GM18873 (cell line): ENCODE data around the gene SOWAHC.
"Not testable (repeated sequence)": the region's sequence is repeated elsewhere in the genome, so short reads cannot be mapped to it uniquely, and the experiment has no call there.

ENCODE experiments used
- ATAC-seq: cut with Tn5 transposase; IDR thresholded peaks from one replicate; pipeline ENCODE4 v1.9.1; 2021; ENCODE audit warnings: mild to moderate bottlenecking, moderate library complexity, moderate number of reproducible peaks; ENCODE audit not compliant: unreplicated experiment, low FRiP score

SOWAHC gene

DNA sequence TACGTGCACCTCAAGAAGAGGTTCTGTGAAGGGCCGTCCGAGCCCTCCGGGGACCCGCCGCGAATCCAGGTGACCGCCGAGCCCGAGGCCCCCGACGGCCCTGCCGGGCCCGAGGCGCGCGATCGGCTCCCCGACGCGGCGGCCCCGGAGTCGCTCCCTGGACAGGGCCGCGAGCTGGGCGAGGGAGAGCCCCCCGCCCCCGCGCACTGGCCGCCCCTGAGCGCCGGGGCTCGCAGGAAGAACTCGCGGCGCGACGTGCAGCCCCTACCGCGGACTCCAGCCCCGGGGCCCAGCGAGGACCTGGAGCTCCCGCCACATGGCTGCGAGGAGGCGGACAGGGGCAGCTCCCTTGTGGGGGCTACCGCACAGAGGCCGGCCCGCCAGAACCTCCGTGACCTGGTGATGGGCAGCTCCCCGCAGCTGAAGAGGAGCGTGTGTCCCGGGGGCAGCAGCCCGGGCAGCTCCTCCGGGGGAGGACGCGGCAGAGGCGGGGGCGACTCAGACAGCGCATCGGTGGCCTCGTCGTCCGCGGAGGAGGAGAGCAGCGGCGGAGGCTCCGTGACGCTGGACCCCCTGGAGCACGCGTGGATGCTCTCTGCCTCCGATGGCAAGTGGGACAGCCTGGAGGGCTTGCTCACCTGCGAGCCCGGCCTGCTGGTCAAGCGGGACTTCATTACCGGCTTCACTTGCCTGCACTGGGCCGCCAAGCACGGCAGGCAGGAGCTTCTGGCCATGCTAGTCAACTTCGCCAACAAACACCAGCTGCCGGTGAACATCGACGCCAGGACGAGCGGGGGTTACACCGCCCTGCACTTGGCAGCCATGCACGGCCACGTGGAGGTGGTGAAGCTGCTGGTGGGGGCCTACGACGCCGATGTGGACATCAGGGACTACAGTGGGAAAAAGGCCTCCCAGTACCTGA lies 812 bp downstream of the SOWAHC start:
- no peak for ATAC-seq

DNA sequence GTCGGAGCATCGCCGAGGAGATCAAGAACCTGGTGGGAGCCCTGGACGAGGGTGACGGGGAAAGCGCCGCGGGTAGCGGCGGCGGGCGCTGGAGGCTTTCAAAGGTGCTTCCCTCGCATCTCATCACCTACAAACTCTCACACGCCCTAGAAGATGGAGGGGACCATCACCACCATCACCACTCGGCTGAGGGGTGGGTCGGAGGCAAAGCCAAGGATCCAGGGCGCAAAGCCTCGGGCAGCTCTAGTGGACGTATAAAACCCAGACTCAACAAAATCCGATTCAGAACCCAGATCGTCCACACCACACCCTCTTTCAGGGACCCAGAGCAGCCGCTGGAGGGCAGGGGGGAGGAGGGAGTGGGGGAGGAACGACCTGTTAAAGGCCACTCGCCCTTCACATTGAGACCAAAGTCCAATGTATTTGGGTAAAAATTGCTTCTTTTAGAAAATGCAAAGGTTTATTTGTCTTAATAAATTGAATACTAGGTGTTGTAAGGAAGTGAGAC lies 1.5 kb downstream of the SOWAHC start:
- ATAC-seq: no peak

DNA sequence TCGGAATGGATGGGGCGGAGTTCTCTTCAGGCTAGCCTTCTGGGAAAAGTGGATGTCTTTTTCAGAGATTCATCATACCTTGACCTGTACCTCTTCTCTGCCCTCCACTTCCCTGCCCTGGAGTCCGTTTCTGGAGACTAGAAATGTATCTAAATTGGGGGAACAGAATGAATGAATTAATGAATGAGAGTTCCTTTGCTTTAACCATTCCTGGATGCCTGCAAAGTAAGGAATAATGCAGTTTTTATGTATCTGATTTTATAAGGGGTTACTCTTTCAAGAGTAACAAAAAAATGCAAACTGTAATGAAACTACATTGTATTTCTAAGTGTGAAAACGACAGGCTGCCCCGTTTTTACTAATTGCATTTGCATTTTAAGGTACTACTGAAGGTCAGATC lies 2.0 kb downstream of the SOWAHC start:
- no peak for ATAC-seq

DNA sequence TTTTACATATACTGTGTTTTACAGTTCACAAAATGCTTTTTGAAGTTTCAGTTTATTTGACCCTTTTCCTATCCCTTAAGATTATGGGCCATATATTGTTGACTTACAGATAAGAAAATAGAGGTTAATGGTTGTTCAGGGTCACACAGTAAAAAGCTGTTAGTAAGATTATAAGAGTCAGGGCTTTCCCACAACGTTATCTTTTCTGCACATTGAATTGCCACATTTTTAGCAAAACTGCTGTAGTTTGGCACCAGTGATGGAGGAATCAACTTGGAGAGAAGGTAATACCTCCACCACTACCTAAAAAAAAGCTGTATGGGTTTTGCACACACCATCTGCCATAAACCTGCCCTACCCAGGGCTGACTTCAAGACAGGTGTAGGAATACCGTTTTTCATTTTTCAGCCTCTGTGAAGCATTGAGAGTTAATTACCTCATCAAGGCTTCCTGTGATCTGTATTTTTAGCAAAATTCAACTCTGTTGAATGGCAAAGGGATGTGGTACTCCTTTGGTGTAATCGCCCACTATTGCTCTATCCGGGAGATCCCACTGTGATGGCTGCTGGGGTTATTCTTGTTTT lies 5.0 kb downstream of the SOWAHC start:
- no peak for ATAC-seq

DNA sequence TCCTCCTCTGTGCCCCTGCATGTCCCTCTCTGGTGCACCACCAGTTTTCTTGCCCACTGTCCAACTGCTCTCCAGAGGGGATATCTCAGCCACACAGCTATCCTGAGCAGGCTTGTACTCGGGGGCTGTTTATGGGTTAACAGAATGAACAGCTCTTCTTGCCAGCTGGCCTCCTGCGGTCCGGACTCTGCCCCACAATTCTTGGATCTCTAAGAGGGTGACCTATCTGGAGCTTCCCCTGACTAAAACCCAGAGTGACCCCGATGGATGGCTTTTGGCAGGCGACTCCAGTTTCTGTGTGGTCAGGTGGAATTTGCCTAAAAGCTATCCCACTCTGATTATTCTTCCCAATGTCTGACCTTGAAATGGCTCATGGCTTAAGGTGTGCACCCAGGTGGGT lies 9.1 kb downstream of the SOWAHC start:
- no peak for ATAC-seq

DNA sequence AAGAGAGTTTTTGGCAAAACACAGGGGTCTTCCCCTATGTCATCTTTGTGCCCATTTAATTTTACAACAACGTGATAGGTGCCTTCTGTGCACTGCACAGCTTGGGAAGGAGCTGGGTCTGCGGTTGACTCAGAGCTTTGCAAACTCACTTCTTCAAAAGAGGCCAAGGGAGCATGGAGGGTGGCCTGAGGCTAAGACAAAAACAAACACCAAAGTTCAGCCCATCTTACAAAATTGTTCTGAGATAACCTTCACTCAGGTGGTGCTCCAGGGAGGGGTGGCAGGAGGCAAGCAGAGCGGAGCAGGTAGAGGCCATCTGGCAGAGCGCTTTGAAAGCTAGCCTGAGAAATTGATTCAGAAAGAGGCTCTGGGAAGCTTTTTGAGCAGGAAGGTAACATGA lies 9.8 kb downstream of the SOWAHC start:
- no peak for ATAC-seq

DNA sequence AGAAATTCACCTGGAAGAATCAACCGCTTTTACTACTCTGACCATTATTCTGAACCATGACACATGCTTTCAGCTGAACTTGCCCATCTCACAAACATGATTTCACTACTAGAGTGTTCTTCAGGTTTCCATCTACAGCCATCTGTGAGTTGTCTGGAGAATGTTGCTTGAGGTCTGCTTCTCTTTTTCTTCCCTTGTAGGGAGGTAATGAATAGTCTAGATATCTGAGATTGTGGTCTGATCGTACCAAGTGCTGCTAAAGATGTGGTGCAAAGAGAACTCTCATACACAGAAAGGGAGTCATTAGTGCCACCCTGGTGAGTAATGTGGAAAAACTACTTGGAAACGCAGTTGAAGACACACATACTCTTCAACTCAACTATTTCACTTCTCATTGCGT lies 10.2 kb downstream of the SOWAHC start:
- ATAC-seq: no peak

DNA sequence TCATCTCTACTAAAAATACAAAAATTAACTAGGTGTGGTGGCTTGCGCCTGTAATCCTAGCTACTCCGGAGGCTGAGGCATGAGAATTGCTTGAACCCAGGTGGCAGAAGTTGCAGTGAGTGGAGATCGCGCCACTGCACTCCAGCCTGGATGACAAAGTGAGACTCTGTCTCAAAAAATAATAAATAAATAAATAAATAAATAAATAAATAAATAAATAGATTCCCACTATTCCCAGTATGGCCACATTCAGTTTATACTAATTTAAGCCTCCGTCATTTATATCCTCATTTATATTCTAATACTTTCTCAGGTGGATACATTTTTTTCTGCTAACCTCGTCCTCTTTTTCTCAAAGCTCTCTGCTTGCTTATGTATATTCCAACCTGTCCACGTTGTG lies 14.2 kb downstream of the SOWAHC start:
- not testable (repeated sequence) for ATAC-seq

DNA sequence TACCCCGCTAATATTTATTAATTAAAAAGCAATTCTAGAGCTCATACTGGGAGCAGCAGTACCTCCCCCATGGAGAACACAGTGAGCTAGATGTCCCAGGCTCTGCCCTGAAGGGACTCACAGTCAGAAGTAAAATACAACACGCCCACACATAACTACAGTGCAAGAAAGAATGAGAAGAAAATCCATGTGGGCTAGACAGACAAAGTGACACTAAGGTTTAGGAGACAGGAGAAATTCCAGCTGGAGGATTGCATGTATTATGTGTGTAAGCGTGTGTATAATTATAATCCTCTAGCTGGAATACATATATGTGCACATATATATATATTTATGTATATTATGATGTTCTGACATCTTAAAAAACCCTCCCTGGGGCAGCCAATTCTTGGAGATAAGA lies 15.7 kb downstream of the SOWAHC start:
- no peak for ATAC-seq

DNA sequence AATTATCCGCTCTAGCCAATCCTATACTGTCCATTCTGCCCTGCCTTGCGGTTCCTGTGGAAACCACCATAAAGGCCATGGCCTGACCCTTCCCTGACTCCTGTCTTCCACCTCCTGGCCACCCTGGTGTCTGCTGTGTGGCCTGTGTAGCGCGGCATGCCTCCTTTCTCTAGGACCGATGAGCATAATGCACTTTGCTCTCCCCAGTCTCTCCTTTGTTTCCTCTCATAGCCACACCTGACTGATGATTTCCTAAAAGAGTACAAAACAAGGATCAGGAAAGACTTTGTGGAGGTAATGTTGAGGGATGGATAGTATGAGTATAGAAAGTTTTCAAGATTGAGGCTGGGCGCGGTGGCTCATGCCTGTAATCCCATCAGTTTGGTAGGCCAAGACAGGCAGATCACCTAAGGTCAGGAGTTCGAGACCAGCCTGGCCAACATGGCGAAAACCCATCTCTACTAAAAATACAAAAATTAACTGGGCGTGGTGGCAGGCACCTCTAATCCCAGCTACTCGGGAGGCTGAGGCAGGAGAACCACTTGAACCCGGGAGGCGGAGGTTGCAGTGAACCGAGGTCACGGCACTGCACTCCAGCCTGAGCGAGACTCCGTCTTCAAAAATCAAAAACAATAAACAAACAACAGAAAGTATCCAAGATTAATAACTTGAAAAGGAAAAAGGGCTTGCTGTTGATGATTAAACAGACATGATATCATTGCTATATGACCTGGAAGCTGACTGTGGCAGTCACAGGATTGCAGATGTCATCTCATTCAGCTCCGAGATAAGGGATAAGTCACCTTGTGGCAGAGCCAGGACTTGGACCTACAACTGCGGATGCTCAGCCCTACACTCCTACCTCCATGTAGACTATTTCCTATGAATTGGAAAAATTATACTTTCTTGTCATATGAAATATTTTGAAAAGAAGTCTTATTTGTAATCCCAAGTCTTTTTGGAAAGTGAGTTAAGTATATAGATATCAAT lies 16.6 kb downstream of the SOWAHC start:
- no peak for ATAC-seq

DNA sequence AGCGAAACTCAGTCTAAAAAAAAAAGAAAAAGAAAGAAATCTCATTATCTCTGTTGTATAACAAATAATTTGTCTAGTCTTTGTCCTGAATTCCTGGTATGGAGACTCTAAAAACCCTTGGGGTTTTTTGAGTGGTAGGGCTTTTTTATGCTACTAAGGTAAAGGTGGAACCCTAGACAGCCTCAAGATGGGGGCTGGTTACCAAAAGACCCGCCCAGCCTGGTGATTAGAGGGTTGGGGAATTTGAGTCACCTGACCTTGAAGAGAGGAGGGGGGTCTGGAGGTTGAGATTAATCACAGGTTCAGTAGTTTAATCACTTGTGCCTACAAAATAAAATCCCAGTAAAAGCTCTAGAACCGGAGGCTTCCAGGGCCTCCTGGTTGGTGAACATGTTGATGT lies 17.6 kb downstream of the SOWAHC start:
- no peak for ATAC-seq

DNA sequence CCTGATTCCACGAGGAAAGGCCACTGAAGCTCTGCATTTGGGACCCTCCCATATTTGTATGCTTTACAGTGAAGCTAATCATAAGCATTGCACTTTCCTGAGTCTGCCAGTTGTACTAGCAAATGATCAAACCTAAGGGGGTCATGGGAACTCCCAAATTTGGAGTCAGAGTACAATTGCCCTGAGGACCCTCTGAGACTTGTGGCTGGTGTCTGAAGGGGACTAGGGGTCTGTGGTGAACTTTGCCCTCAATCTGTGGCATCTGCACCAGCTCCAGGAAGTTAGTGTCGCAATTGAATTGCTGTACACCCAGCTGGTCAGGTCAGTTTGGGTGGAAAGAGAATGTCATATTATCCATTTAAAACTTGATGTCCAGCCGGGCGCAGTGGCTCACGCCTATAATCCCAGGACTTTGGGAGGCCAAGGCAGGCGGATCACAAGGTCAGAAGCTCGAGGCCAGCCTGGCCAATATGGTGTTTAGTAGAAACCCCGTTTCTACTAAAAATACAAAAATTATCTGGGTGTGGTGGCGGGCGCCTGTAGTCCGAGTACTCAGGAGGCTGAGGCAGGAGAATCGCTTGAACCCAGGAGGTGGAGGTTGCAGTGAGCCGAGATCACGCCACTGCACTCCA lies 18.1 kb downstream of the SOWAHC start:
- no peak for ATAC-seq

DNA sequence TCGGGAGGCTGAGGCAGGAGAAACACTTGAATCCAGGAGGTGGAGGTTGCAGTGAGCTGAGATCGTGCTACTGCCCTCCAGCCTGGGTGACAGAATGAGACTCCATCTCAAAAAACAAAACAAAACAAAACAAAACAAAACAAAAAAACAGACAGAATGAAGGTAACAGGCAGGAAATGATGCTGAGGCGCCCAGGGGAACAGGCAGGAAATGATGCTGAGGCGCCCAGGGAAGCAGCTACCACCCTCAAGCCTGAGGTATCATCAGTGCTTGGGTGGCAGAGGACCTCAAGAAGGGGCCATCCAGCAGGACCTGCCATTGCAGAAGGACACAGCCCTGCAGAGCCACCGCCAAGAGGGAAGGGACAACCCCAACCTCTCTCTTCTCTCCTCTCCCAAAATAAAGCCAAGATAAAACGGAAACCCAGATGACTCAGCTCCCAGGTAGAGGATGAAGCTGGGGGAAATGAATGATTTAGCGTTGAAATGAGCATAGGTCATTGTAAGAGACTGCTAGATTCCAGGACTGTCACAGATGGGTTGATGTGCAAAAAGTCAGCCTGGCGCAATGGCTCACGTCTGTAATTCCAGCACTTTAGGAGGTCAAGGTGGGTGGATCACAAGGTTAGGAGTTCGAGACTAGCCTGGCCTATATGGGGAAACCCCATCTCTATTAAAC lies 19.3 kb downstream of the SOWAHC start:
- no peak for ATAC-seq

DNA sequence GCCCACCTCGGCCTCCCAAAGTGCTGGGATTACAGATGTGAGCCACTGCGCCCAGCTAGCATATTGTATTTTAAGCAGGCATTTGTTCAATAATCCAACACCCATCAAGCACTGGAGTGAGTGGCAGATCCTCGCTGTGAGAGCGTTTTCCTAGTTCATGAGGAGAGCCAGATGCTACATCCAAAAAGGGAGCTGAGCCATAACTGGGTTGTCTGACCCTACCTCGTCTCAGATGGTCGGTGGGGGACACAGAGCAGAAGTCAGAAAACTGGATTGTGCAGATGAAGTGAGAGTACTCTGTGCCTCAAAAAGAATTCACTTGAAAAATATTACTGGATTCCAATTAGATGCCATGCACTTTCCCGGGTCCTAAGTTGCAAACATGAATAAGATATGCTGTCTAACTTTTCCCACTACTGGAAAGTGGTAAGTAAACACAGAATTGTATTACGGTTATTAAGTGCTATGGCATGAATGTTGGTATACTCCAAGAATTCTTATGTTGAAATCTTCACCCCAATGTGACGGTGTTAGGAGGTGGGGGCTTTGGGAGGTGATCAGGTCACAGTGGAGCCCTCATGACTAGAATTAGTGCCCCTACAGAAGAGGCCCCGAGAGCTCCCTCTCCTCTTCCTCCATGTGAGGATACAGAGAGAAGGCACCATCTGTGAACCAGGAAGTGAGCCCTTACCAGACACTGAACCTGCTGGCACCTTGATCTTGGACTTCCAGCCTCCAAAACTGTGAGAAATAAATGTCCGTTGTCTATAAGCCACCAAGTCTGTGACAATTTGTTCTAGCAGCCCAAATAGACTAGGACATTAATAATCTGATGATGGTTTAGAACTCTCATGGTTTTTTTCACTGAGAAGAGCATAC lies 21.5 kb downstream of the SOWAHC start:
- ATAC-seq: no peak

DNA sequence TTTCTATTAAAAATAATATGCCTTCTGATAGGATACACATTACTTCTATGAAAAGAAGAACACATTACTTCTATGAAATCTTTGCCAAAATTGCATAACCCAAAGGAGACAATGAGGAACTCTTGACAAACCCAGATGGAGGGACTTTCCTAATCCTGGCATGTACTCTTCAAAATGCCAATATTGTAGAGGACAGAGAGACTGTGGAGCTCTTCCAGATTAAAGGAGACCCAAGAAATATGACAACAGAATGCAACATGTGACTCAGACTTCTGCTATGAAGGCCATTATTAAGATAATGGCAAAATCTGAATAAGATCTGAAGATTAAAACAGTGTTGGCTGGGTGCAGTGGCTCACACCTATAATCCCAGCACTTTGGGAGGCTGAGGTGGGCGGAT lies 22.2 kb downstream of the SOWAHC start:
- no peak for ATAC-seq

DNA sequence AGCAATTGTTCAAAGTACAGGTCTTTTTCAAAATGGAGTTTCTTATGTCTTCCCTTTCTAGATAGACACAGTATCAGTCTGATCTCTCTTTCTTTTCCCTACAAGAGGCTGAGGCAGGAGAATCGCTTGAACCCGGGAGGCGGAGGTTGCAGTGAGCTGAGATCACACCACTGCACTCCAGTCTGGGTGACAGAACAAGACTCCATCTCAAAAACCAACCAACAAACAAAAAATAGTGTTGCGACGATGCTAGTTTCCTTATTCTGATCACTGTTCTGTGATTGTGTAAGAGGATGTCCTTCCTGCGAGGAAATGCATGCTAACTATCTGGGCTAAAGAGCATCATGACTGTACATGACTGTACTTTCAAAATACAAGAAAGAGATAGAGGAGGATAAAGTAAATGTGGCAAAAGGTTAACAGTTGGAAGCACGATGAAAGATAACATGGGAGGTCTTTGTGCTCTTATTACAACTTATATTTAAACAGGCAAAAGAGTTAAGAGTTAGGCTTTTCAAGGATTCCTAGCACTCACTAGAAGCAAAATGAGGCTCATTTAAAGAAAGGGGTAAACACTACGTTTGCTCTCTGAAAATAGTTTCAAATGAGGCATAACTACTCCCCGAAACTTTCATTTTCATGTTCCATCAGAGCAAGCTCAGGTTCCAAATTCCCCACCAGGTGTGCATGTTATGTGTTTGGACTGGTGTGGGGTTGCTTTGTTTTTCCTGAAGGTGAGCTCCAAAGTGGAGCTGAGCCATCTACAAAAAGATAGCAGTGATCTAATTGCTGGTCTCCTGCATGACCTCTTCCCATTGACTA lies 23.8 kb downstream of the SOWAHC start:
- peak; percentile 70 for ATAC-seq

DNA sequence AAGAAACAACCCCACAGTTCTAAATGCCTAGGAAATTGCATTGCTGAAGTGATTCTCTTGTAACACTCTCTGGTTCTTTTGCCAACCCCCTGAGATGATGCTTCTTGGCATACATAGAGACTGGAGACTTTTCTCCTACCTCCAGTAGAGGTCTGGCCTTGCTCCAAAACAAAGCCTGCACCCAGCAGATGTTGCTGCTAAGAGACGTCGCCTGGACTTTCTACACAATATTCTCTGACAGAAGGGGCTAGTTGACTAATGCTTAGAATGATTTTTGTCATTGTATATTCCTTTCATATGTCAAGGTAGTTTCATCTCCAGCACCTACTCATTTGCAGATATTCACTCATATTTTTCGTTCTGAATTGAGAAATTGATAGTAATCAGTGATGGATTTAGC lies 24.6 kb downstream of the SOWAHC start:
- no peak for ATAC-seq

DNA sequence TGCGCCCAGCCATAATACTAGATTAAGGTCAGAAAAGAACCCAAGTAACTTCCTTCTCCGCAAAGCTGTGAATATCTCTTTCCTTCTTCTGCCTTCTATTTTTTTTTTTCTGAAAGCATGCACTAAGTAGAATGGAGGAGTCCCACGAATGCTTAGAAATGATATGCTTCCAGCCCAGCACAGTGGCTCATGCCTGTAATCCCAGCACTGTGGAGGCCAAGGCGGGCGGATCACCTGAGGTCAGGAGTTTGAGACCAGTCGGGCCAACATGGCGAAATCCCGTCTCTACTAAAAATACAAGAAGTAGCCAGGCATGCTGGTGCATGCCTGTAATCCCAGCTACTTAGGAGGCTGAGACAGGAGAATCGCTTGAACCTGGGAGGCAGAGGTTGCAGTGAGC lies 25.8 kb downstream of the SOWAHC start:
- ATAC-seq: not testable (repeated sequence)
